Osteoblast (primary cell): ENCODE results near the gene TSSK3. TPM values are rescaled to one million over a fixed set of nuclear protein-coding genes. Genes with fewer than 3 reads are reported as not detected.

Source experiments
- total RNA-seq: library from RNA; depleted of rRNA; stranded (reverse); fragments of >200 nt; gene quantifications from 2 replicates; pipeline ENCODE4 v1.2.3, GENCODE V29; 2012

The TSSK3 gene
- total RNA-seq, 1 donor: 1.8 TPM

Other genes with a start within 250 kb of the TSSK3 start
- 136 and 140 TPM in 2 replicates for gene TXLNA, start 182.9 kb upstream of the TSSK3 start, total RNA-seq
- 8.0 and 11.8 TPM in 2 replicates for gene CCDC28B, start 161.9 kb upstream of the TSSK3 start, total RNA-seq
- gene IQCC, start 156.9 kb upstream of the TSSK3 start, total RNA-seq: 1.8 TPM in 2 replicates
- gene DCDC2B, start 153.4 kb upstream of the TSSK3 start, total RNA-seq: under 0.01 TPM in 1 of 2 replicates, not detected in the other
- gene TMEM234, start 140.2 kb upstream of the TSSK3 start, total RNA-seq: 21.5 and 24.2 TPM in 2 replicates
- gene EIF3I, start 140.1 kb upstream of the TSSK3 start, total RNA-seq: 253 and 255 TPM in 2 replicates
- gene FAM167B, start 115.3 kb upstream of the TSSK3 start, total RNA-seq: 2.5 and 4.4 TPM in 2 replicates
- gene LCK, start 111.3 kb upstream of the TSSK3 start, total RNA-seq: 0.29 TPM in 1 of 2 replicates, not detected in the other
- gene HDAC1, start 70.5 kb upstream of the TSSK3 start, total RNA-seq: 44.5 and 46.6 TPM in 2 replicates
- 15.9 and 16.6 TPM in 2 replicates for gene MARCKSL1, start 26.3 kb upstream of the TSSK3 start, total RNA-seq
- gene FAM229A, start 54 bp upstream of the TSSK3 start, total RNA-seq: 1.8 and 2.5 TPM in 2 replicates
- 68.0 and 69.0 TPM in 2 replicates for gene BSDC1, start 31.9 kb downstream of the TSSK3 start, total RNA-seq
- gene ZBTB8B, start 102.5 kb downstream of the TSSK3 start, total RNA-seq: under 0.01 TPM in 2 replicates
- gene ZBTB8A, start 176.9 kb downstream of the TSSK3 start, total RNA-seq: 9.8 and 10.6 TPM in 2 replicates